ENCODE results near the gene TIGD6. TPM values are rescaled to one million over a fixed set of nuclear protein-coding genes. Genes with fewer than 3 reads are reported as not detected.
A peak's percentile ranks its signal among the peaks of the same experiment; 100 is the strongest.

The TIGD6 gene
- total and polyA plus RNA-seq, 5 donors = 2.9 to 3.2 (median 3.2) TPM

- Histone ChIP-seq H3K27me3 (ENCODE audit: control insufficient read depth, insufficient read depth) (no peaks in the 10 kb centered on the region), H3K27ac (ENCODE audit: low read length) (no peak overlapping the region), H3K9me3 (ENCODE audit: control insufficient read depth, low read length) (no peaks in the 10 kb centered on the region), H3K4me1 (ENCODE audit: control insufficient read depth, insufficient read depth, low read length) (peaks cover 7% of the 10 kb centered on the region), H3K4me3 (ENCODE audit: low read length) (no peak overlapping the region)
- intact Hi-C loops (cut with DNase I) = no loop called here
- ATAC-seq (no peak), DNase-seq (no peak)
- WGBS = 98% methylated on average over 3 of the region's 3 CpGs
Observed at GRCh38 chr5:149998281-149998680, 2.2 kb downstream of the TIGD6 start.

DNA sequence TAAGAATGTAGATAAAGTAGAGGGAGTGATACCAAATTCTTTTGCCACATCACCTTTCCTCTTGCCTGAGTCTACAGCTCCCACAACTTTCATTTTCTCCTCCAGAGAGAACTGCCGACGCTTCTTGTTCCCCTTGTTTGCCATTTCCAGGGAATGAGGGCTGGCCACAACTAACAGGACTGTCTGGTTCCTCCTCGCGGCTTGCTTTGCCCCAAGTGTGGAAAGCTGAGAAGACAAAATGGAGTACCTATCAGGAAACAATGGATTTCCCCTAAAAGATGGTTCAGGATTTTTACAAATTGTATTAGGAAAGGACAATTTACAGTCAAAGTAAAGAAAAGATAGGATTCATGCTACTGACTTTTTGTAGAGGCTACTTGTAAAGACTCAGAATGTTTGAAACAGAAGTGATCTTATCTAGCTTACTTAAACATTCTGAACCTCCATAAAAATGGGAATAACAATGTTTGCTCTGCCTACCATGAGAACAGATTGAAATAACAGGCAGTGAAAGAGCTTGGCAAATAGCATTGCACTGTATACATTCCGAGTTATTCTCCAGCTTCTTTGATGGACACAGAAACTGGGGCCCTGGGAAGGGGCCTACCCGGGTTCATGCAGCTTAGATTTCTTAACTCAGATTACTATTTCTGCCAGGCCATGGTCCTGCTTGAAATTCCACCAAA, 4.1 kb downstream of the TIGD6 start:
- WGBS = 86% methylated on average over 6 of the region's 6 CpGs
- Histone ChIP-seq H3K4me1 (ENCODE audit: control insufficient read depth, insufficient read depth, low read length) (peaks cover 5% of the 10 kb centered on the region), H3K27ac (ENCODE audit: low read length) (no peak overlapping the region), H3K4me3 (ENCODE audit: low read length) (no peak overlapping the region), H3K9me3 (ENCODE audit: control insufficient read depth, low read length) (no peaks in the 10 kb centered on the region), H3K27me3 (ENCODE audit: control insufficient read depth, insufficient read depth) (no peaks in the 10 kb centered on the region)
- no peak for DNase-seq
- intact Hi-C loops (cut with DNase I) = no loop called here
- no peak for ATAC-seq

DNA sequence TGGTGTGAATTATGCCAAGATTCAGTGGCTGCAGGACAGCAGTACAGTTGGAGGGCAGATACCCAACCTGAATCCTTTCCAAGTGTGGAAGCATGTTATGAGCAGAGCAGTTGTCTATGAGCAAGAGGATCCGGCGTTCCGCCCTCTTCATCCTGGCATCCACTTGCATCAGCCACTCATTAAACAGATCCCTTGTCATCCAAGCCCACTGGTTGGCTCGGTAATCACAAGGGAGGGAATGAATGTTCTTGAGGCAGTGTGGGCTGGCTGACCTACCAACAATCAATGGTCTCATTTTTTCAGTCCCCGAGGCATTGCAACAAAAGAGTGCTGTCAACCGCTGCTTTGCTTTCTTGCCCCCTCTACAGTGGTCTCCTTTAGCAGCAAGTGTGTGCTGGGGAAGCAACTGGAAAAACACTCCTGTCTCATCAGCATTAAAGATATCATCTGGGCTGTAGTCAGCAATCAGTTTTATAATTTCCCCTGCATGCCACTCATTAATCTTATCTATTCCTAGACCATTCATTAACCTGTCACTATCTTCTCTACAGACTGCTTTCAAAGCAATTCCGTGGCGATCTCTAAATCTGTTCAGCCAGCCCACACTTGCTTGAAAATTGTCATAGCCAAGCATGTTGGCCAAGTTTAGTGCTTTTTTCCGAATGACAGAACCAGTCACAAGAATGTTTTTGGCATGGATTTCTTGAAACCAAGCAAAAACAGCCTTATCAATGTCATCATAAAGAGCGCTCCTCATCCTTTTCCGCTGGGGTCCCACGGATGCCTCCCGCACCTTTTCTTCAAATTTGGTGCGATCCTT, 4.9 kb downstream of the TIGD6 start:
- Histone ChIP-seq H3K27me3 (ENCODE audit: control insufficient read depth, insufficient read depth) (no peaks in the 10 kb centered on the region), H3K27ac (ENCODE audit: low read length) (no peak overlapping the region), H3K4me3 (ENCODE audit: low read length) (no peak overlapping the region), H3K9me3 (ENCODE audit: control insufficient read depth, low read length) (no peaks in the 10 kb centered on the region), H3K4me1 (ENCODE audit: control insufficient read depth, insufficient read depth, low read length) (peaks cover 5% of the 10 kb centered on the region)
- WGBS = 82% methylated on average over 14 of the region's 14 CpGs
- no peak for ATAC-seq
- no peak for DNase-seq
- intact Hi-C loops (cut with DNase I) = no loop called here

DNA sequence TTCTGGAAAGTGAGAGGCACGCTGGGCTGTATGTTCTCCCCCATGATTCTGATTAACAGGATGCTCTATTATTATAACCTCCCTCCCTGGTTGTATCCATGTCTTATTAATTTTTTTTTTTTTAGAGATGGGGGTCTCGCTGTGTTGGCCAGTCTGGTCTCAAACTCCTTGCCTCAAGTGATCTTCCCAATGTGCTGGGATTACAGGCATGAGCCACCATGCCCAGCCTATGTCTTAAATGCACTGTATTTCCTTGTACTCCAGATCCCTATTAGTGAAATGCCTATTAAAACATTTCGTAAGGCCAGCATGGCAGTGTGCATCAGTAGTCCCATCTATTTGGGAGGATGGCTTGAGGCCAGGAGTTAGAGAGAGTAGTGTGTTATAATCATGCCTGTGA, 7.0 kb downstream of the TIGD6 start:
- Histone ChIP-seq H3K4me3 (ENCODE audit: low read length) (no peak overlapping the region), H3K4me1 (ENCODE audit: control insufficient read depth, insufficient read depth, low read length) (no peaks in the 10 kb centered on the region), H3K27ac (ENCODE audit: low read length) (no peak overlapping the region), H3K27me3 (ENCODE audit: control insufficient read depth, insufficient read depth) (no peaks in the 10 kb centered on the region), H3K9me3 (ENCODE audit: control insufficient read depth, low read length) (no peaks in the 10 kb centered on the region)
- ATAC-seq (no peak), DNase-seq (no peak)
- intact Hi-C loops (cut with DNase I) = loop anchor here in 3 of 4 donors (5.0 kb wide), 4 partner anchors 156 to 361 kb away; no protein-coding TSS in a partner anchor
- WGBS = 94% methylated on average over 3 of the region's 3 CpGs

GRCh38 chr5:149990518-149991376, 9.7 kb downstream of the TIGD6 start:
- peak; percentile 75 to 78 for ATAC-seq
- Histone ChIP-seq H3K4me1 (ENCODE audit: control insufficient read depth, insufficient read depth, low read length) (no peaks in the 10 kb centered on the region), H3K27me3 (ENCODE audit: control insufficient read depth, insufficient read depth) (no peaks in the 10 kb centered on the region), H3K9me3 (ENCODE audit: control insufficient read depth, low read length) (no peaks in the 10 kb centered on the region), H3K4me3 (ENCODE audit: low read length) (no peak overlapping the region), H3K27ac (ENCODE audit: low read length) (no peak overlapping the region)
- DNase-seq = peak; percentile 62 to 76 (median 70)
- intact Hi-C loops (cut with DNase I) = loop anchor here in 3 of 4 donors (5.0 kb wide), 4 partner anchors 153 to 358 kb away; no protein-coding TSS in a partner anchor
- WGBS = 68% methylated on average over 4 of the region's 4 CpGs

GRCh38 chr5:149988126-149988525, 12.3 kb downstream of the TIGD6 start:
- ATAC-seq = no peak
- intact Hi-C loops (cut with DNase I) = loop anchor here in 2 of 4 donors (5.0 to 10.0 kb wide), 2 partner anchors 151 to 153 kb away; no protein-coding TSS in a partner anchor
- 86% methylated on average over 5 of the region's 5 CpGs for WGBS

DNA sequence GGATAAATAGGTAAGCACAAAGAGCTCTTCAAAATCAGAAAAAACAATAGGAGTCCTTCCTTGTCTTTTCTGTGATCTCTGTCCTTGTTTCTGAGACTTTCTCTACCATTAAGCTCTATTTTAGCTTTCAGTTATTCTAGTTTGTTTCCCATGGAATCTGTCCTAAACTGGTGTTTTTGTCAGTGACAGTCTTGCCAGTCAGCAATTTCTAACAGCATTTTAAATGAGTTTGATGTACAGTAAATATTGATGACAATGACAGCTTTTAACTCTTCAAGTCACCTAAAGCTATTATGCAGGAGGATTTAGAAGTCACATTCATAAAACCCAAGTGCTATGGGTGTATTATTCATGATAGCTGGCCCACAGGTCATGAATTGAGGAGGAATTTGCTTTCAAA, 17.9 kb downstream of the TIGD6 start:
- intact Hi-C loops (cut with DNase I) = loop anchor here in 1 of 4 donors (10.0 kb wide), 1 partner anchor 148 kb away; no protein-coding TSS in a partner anchor

More at GRCh38 chr5:149988126-149988525, 12.3 kb downstream of the TIGD6 start:
- Histone ChIP-seq H3K4me1 (ENCODE audit: control insufficient read depth, insufficient read depth, low read length) (no peaks in the 10 kb centered on the region), H3K27me3 (ENCODE audit: control insufficient read depth, insufficient read depth) (no peaks in the 10 kb centered on the region), H3K9me3 (ENCODE audit: control insufficient read depth, low read length) (no peaks in the 10 kb centered on the region), H3K27ac (ENCODE audit: low read length) (no peak overlapping the region), H3K4me3 (ENCODE audit: low read length) (no peak overlapping the region)
- DNase-seq = no peak

GRCh38 chr5:149981206-149981605, 19.2 kb downstream of the TIGD6 start:
- intact Hi-C loops (cut with DNase I) = loop anchor here in 1 of 4 donors (10.0 kb wide), 1 partner anchor 146 kb away; no protein-coding TSS in a partner anchor
- no peak for ATAC-seq
- 89% methylated on average over 3 of the region's 3 CpGs for WGBS

More for the DNA sequence above, 17.9 kb downstream of the TIGD6 start:
- ATAC-seq (no peak), DNase-seq (no peak)
- Histone ChIP-seq H3K9me3 (ENCODE audit: control insufficient read depth, low read length) (no peaks in the 10 kb centered on the region), H3K4me3 (ENCODE audit: low read length) (no peak overlapping the region), H3K27ac (ENCODE audit: low read length) (no peak overlapping the region), H3K4me1 (ENCODE audit: control insufficient read depth, insufficient read depth, low read length) (no peaks in the 10 kb centered on the region), H3K27me3 (ENCODE audit: control insufficient read depth, insufficient read depth) (no peaks in the 10 kb centered on the region)

DNA sequence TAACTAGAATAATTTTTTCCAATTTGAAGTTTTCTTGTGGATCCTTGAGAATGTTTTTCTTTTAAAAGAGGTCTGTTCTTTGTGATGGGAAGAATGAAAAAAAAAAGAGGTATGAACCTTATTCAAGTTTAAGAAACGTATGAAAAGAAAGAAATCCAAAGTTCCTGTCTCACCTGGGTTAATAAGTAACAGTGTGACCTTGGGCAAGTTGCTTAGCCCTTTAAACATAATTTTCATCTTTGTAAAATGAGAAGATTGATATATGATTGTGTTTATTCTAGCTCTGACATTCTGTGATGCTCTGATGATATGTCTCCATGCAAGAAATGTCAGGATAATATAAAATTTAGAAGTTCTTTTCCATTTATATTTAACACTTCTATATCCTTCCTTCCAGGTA, 20.6 kb downstream of the TIGD6 start:
- no peaks in the 10 kb centered on the region for H3K27me3 ChIP-seq (ENCODE audit: control insufficient read depth, insufficient read depth)
- H3K4me1 ChIP-seq (ENCODE audit: control insufficient read depth, insufficient read depth, low read length) = no peaks in the 10 kb centered on the region
- H3K9me3 ChIP-seq (ENCODE audit: control insufficient read depth, low read length) = no peaks in the 10 kb centered on the region
- intact Hi-C loops (cut with DNase I) = loop anchor here in 1 of 4 donors (10.0 kb wide), 1 partner anchor 145 kb away; no protein-coding TSS in a partner anchor
- DNase-seq = no peak
- ATAC-seq = no peak
- H3K4me3 ChIP-seq (ENCODE audit: low read length) = no peak overlapping the region
- 91% methylated on average over 1 of the region's 1 CpG for WGBS
- no peak overlapping the region for H3K27ac ChIP-seq (ENCODE audit: low read length)

More at GRCh38 chr5:149981206-149981605, 19.2 kb downstream of the TIGD6 start:
- no peak for DNase-seq
- no peak overlapping the region for H3K27ac ChIP-seq (ENCODE audit: low read length)
- H3K27me3 ChIP-seq (ENCODE audit: control insufficient read depth, insufficient read depth) = no peaks in the 10 kb centered on the region
- H3K9me3 ChIP-seq (ENCODE audit: control insufficient read depth, low read length) = no peaks in the 10 kb centered on the region
- no peak overlapping the region for H3K4me3 ChIP-seq (ENCODE audit: low read length)
- H3K4me1 ChIP-seq (ENCODE audit: control insufficient read depth, insufficient read depth, low read length) = no peaks in the 10 kb centered on the region

- no peak overlapping the region for H3K4me3 ChIP-seq (ENCODE audit: low read length)
- no peaks in the 10 kb centered on the region for H3K27me3 ChIP-seq (ENCODE audit: control insufficient read depth, insufficient read depth)
- no peak for ATAC-seq
- H3K27ac ChIP-seq (ENCODE audit: low read length) = no peak overlapping the region
- DNase-seq = no peak
- 65% methylated on average over 2 of the region's 2 CpGs for WGBS
- H3K9me3 ChIP-seq (ENCODE audit: control insufficient read depth, low read length) = no peaks in the 10 kb centered on the region
- intact Hi-C loops (cut with DNase I) = no loop called here
- H3K4me1 ChIP-seq (ENCODE audit: control insufficient read depth, insufficient read depth, low read length) = no peaks in the 10 kb centered on the region
Observed at GRCh38 chr5:149975409-149975808, 25.0 kb downstream of the TIGD6 start.

All from right cardiac atrium (tissue), 5 donors.